Liver (tissue), 9 donors: ENCODE measurements around the gene SYNM. TPM values are rescaled to one million over a fixed set of nuclear protein-coding genes. Genes with fewer than 3 reads are reported as not detected.
A peak's percentile ranks its signal among the peaks of the same experiment; 100 is the strongest.

Experiments
- DNase-seq: peaks from one replicate; pipeline ENCODE4 v3.0.0-alpha.2; 2017; ENCODE audit warnings: low spot score
- H3K27ac ChIP-seq, 2 donors: one replicate each; pipeline ENCODE4 v1.7.0; 2013; ENCODE audit warnings: inconsistent platforms in 2 of 2, low read length in 2 of 2, control low read depth in 1 of 2, low read depth in 1 of 2, mild to moderate bottlenecking in 1 of 2
- H3K27me3 ChIP-seq, 4 donors: one replicate each; pipeline versions ENCODE4 v1.6.1 to v1.7.0; 2013; ENCODE audit warnings: low read length in 3 of 4, inconsistent platforms in 1 of 4, mild to moderate bottlenecking in 1 of 4, moderate library complexity in 1 of 4; ENCODE audit not compliant: control insufficient read depth in 4 of 4, insufficient read depth in 4 of 4
- H3K36me3 ChIP-seq, 4 donors: one replicate each; pipeline versions ENCODE4 v1.6.1 to v1.7.0; 2013; ENCODE audit warnings: low read length in 3 of 4, mild to moderate bottlenecking in 3 of 4, low read depth in 1 of 4, moderate library complexity in 1 of 4; ENCODE audit not compliant: control insufficient read depth in 4 of 4, insufficient read depth in 3 of 4
- H3K4me1 ChIP-seq, 4 donors: one replicate each; pipeline versions ENCODE4 v1.6.1 to v1.7.0; 2013; ENCODE audit warnings: low read length in 3 of 4, mild to moderate bottlenecking in 3 of 4, moderate library complexity in 1 of 4; ENCODE audit not compliant: control insufficient read depth in 4 of 4, insufficient read depth in 4 of 4
- H3K4me3 ChIP-seq, 3 donors: one replicate each; pipeline versions ENCODE4 v1.6.1 to v1.7.0; 2013; ENCODE audit warnings: low read length in 3 of 3, control low read depth in 1 of 3, low read depth in 1 of 3, mild to moderate bottlenecking in 1 of 3
- H3K9ac ChIP-seq, 2 donors: one replicate each; pipeline ENCODE4 v1.7.0; 2013; ENCODE audit warnings: low read length in 2 of 2, mild to moderate bottlenecking in 2 of 2, moderate library complexity in 2 of 2, control low read depth in 1 of 2, low read depth in 1 of 2
- H3K9me3 ChIP-seq, 4 donors: one replicate each; pipeline versions ENCODE4 v1.6.1 to v1.7.0; 2013; ENCODE audit warnings: low read length in 3 of 4; ENCODE audit not compliant: control insufficient read depth in 4 of 4
- ATF3 ChIP-seq: IDR thresholded peaks from 2 replicates; pipeline ENCODE4 v1.6.1; 2016; ENCODE audit warnings: antibody characterized with exemption
- EGR1 ChIP-seq, 2 donors: IDR thresholded peaks; 2 replicates each; pipeline ENCODE4 v1.6.1; 2016 to 2018; ENCODE audit warnings: antibody characterized with exemption in 2 of 2, low read depth in 2 of 2
- HNF4A ChIP-seq, 2 donors: conservative IDR thresholded peaks; 2 replicates each; pipeline ENCODE4 v1.6.1; 2016; ENCODE audit warnings: antibody characterized with exemption in 2 of 2, mild to moderate bottlenecking in 2 of 2
- HNF4G ChIP-seq: IDR thresholded peaks from 2 replicates; pipeline ENCODE4 v1.6.1; 2016; ENCODE audit warnings: antibody characterized with exemption
- NR2F2 ChIP-seq: IDR thresholded peaks from 2 replicates; pipeline ENCODE4 v1.6.1; 2016; ENCODE audit warnings: antibody characterized with exemption
- RAD21 ChIP-seq, 2 donors: IDR thresholded peaks; 2 replicates each; pipeline ENCODE4 v1.6.1; 2016; ENCODE audit warnings: antibody characterized with exemption in 2 of 2, mild to moderate bottlenecking in 2 of 2
- RXRA ChIP-seq, 2 donors: IDR thresholded peaks; 2 replicates each; pipeline ENCODE4 v1.6.1; 2017 to 2018; ENCODE audit warnings: antibody characterized with exemption in 2 of 2, mild to moderate bottlenecking in 1 of 2
- SP1 ChIP-seq: IDR thresholded peaks from 2 replicates; pipeline ENCODE4 v1.6.1; 2018; ENCODE audit warnings: antibody characterized with exemption, mild to moderate bottlenecking
- TAF1 ChIP-seq: conservative IDR thresholded peaks from 2 replicates; pipeline ENCODE4 v1.6.1; 2016; ENCODE audit warnings: antibody characterized with exemption, mild to moderate bottlenecking
- WGBS: extraction: QIAGEN DNeasy Blood & Tissue Kit; methylation state at CpG from one replicate; pipeline ENCODE4 v1.1.7; 2013; 5-methylcytosine and 5-hydroxymethylcytosine counted together
- polyA plus RNA-seq, 2 donors: library from polyadenylated mRNA; stranded (reverse) in 1 of 2; unstranded in 1 of 2; fragments of 200-250 nt in 1 of 2; fragments of >200 nt in 1 of 2; fragmentation: Nextera tagmentation in 1 of 2; extraction: Ambion mirVana in 1 of 2; gene quantifications; one replicate each; pipeline versions ENCODE4 v1.2.1 to v1.2.3, GENCODE V29; 2013 to 2015
- total RNA-seq, 2 donors: library from RNA; depleted of rRNA; stranded (reverse); fragments of >200 nt; gene quantifications; one replicate each; pipeline ENCODE4 v1.2.3, GENCODE V29; 2014
- TF ChIP-seq, protein P1 (sequence below): IDR thresholded peaks from 2 replicates; pipeline ENCODE4 v1.6.1; 2016; ENCODE audit warnings: antibody characterized with exemption
- TF ChIP-seq, protein P2 (sequence below): IDR thresholded peaks from 2 replicates; pipeline ENCODE4 v1.6.1; 2016; ENCODE audit warnings: antibody characterized with exemption
- donor health status: healthy.
- donor health status: healthy.
- donor health status: healthy.
- donor health status: healthy.
- donor health status: healthy.

The SYNM gene
- total and polyA plus RNA-seq, 4 donors, result 0.39 to 6.4 (median 1.2) TPM

DNA sequence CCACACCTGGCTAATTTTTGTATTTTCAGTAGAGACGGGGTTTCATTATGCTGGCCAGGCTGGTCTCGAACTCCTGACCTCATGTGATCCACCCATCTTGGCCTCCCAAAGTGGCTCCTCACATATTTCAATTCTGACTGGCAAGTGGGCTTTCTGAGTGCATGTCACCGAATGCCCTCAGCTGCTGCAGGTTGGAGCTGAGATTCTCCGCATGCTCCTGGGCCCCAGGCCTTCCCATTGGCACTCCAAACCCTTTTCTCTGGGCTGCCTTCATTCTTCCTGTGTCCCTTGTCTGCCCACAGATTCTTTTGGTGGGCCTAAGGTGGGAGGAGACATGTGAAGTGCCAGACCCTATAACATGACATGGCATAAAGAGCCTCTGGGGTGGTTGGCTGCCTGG, 67.3 kb downstream of the SYNM start:
- H3K36me3 ChIP-seq, result peaks cover 0 to 8% (median 5%) of the 10 kb centered on the region in 4 donors
- H3K27me3 ChIP-seq, result no peaks in the 10 kb centered on the region
- H3K27ac ChIP-seq, result no peak overlapping the region
- no peak for DNase-seq
- H3K9ac ChIP-seq, result no peak overlapping the region
- 97% methylated on average over 4 of the region's 4 CpGs for WGBS
- TF ChIP-seq EGR1 (IDR thresholded peaks at IDR 0.05; ENCODE audit: low read depth in 2 of 2), result no peak
- TF ChIP-seq, protein P1, sequence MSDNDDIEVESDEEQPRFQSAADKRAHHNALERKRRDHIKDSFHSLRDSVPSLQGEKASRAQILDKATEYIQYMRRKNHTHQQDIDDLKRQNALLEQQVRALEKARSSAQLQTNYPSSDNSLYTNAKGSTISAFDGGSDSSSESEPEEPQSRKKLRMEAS, result no peak
- peaks cover 0 to 6% (median 3%) of the 10 kb centered on the region in 4 donors for H3K4me1 ChIP-seq
- no peak overlapping the region for H3K4me3 ChIP-seq
- H3K9me3 ChIP-seq, result no peaks in the 10 kb centered on the region

GRCh38 chr15:99172989-99173388, 68.1 kb downstream of the SYNM start:
- H3K9ac ChIP-seq, result no peak overlapping the region
- H3K4me3 ChIP-seq, result no peak overlapping the region
- H3K27me3 ChIP-seq, result no peaks in the 10 kb centered on the region
- H3K36me3 ChIP-seq, result peaks cover 0 to 6% (median 5%) of the 10 kb centered on the region in 4 donors
- peaks cover 0 to 6% (median 3%) of the 10 kb centered on the region in 4 donors for H3K4me1 ChIP-seq
- TF ChIP-seq HNF4A (conservative IDR thresholded peaks at IDR 0.05), result no peak
- TF ChIP-seq RAD21 (IDR thresholded peaks at IDR 0.05), result no peak
- TF ChIP-seq ATF3, result no peak
- TF ChIP-seq, protein P1, result no peak
- TF ChIP-seq HNF4G, result no peak
- TF ChIP-seq NR2F2, result no peak
- no peak for TF ChIP-seq TAF1
- TF ChIP-seq EGR1 (IDR thresholded peaks at IDR 0.05; ENCODE audit: low read depth in 2 of 2), result no peak
- no peak for TF ChIP-seq SP1
- no peak for DNase-seq
- no peaks in the 10 kb centered on the region for H3K9me3 ChIP-seq
- WGBS, result 90% methylated on average over 3 of the region's 3 CpGs
- H3K27ac ChIP-seq, result no peak overlapping the region

DNA sequence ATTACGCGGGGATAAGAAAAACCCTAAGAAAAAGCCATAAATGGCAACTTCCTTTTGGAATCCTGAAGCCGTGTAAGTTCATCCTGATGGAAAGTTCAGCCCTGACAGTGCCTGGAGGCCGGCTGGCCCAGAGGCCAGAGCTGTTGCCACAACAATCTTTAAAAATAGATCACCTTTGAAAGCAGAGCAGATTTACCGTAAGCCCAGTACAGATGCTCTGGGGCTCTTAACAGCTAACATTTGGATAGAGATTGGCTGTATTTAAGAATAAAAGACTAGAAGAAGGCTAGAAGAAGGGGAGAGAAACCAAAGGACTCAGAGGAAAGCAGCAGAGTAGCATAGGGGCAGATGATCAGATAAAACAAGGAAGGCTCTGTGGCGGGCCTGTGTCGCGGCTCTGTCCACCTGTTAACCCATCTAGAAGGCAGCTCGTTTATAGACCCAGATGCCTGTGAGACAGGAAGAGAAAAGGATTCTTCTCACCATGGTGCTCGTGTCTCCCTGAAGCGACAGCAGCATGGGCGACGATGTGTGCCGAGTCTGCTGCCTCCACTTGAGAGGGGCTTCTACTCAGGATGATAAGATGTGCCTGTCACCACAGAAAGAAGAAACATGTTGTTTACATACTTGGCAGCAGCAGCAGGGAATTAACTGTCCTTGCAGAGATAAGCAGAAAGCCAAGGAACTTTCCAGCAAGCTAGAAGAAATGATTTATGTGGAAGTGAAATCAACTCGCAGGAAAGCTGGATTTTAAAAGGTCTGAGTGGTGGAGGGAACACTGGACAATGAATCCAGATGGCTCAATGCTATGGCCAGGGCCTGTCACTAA, 69.9 kb downstream of the SYNM start:
- Histone ChIP-seq H3K4me1 (peaks cover 0 to 6% (median 3%) of the 10 kb centered on the region in 4 donors), H3K4me3 (no peak overlapping the region), H3K27ac (no peak overlapping the region), H3K9ac (no peak overlapping the region), H3K36me3 (peaks cover 0 to 8% (median 5%) of the 10 kb centered on the region in 4 donors), H3K9me3 (no peaks in the 10 kb centered on the region), H3K27me3 (no peaks in the 10 kb centered on the region)
- TF ChIP-seq, protein P1, result no peak
- TF ChIP-seq, protein P2, sequence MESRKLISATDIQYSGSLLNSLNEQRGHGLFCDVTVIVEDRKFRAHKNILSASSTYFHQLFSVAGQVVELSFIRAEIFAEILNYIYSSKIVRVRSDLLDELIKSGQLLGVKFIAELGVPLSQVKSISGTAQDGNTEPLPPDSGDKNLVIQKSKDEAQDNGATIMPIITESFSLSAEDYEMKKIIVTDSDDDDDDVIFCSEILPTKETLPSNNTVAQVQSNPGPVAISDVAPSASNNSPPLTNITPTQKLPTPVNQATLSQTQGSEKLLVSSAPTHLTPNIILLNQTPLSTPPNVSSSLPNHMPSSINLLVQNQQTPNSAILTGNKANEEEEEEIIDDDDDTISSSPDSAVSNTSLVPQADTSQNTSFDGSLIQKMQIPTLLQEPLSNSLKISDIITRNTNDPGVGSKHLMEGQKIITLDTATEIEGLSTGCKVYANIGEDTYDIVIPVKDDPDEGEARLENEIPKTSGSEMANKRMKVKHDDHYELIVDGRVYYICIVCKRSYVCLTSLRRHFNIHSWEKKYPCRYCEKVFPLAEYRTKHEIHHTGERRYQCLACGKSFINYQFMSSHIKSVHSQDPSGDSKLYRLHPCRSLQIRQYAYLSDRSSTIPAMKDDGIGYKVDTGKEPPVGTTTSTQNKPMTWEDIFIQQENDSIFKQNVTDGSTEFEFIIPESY, result no peak
- peak; percentile 10 for TF ChIP-seq NR2F2
- no peak for TF ChIP-seq HNF4A (conservative IDR thresholded peaks at IDR 0.05)
- TF ChIP-seq RXRA (IDR thresholded peaks at IDR 0.05), result no peak
- TF ChIP-seq RAD21 (IDR thresholded peaks at IDR 0.05), result no peak
- DNase-seq, result no peak
- 82% methylated on average over 15 of the region's 15 CpGs for WGBS
